ENCODE results near the gene PHACTR4.

DNA sequence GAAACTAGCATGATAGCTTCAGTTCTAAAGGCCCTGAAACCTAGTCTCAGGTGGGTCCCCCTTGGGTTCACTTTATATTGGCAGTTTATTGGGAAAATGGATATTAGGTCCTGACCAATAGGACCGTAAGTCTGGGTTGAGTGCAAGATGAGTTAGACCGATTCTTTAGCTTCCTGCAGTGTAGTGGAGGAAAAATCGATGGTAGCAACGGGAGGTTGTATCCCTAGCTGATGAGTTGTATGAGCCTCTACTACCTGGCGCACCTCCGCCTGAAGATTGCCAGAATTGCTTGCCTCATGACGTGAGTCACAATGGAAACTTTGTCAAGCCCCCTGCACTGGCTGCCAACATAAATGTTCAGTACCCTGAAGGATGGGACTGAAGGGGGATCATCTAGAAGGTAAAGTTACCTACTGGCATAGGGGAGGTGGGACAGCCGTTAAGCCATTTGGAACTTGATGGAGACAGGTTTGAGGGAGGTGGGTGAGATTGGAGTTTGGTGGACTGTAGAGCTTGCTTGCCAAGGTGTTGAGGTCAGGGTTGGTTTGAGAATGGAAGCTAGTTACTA lies 140.2 kb downstream of the PHACTR4 start:
- TF ChIP-seq, protein P1, sequence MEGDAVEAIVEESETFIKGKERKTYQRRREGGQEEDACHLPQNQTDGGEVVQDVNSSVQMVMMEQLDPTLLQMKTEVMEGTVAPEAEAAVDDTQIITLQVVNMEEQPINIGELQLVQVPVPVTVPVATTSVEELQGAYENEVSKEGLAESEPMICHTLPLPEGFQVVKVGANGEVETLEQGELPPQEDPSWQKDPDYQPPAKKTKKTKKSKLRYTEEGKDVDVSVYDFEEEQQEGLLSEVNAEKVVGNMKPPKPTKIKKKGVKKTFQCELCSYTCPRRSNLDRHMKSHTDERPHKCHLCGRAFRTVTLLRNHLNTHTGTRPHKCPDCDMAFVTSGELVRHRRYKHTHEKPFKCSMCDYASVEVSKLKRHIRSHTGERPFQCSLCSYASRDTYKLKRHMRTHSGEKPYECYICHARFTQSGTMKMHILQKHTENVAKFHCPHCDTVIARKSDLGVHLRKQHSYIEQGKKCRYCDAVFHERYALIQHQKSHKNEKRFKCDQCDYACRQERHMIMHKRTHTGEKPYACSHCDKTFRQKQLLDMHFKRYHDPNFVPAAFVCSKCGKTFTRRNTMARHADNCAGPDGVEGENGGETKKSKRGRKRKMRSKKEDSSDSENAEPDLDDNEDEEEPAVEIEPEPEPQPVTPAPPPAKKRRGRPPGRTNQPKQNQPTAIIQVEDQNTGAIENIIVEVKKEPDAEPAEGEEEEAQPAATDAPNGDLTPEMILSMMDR (IDR thresholded peaks at IDR 0.05; ENCODE audit: low read depth, low read length), result no peak
- TF ChIP-seq POLR2A (IDR thresholded peaks at IDR 0.05; ENCODE audit: extremely low read depth, insufficient read length) (no peak), MYC (IDR thresholded peaks at IDR 0.05; ENCODE audit: low read depth, low read length) (no peak)
- TF ChIP-seq, protein P2, sequence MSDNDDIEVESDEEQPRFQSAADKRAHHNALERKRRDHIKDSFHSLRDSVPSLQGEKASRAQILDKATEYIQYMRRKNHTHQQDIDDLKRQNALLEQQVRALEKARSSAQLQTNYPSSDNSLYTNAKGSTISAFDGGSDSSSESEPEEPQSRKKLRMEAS (IDR thresholded peaks at IDR 0.05; ENCODE audit: low read depth, low read length), result no peak
